Measurements from ENCODE around the gene RPTOR.
A peak's percentile ranks its signal among the peaks of the same experiment; 100 is the strongest.

Gene RPTOR

DNA sequence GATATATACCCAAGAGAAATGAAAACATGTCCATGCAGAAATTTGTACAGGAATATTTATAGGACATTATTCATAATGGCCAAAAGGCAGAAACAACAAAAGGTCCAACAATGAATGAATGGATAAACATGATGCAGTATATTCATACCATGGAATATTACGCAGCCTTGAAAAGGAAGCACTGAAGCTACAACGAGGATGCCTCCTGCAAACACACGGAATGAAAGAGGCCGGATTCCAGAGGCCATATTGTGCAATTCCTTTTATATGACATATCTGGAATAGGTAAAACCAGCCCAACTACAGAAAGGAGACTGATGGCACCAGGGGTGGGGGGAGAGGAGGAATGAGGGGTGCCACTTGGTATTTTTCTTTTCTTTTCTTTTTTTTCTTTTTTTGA lies 432.5 kb downstream of the RPTOR start:
- no peak for DNase-seq

- no peak for DNase-seq
Measured at GRCh38 chr17:80978499-80979497, 434.2 kb downstream of the RPTOR start.

GRCh38 chr17:80979547-80980378 lies 435.1 kb downstream of the RPTOR start:
- DNase-seq, result no peak

GRCh38 chr17:80980397-80981061 lies 435.9 kb downstream of the RPTOR start:
- no peak for DNase-seq

GRCh38 chr17:80981062-80981902 lies 436.6 kb downstream of the RPTOR start:
- DNase-seq, result peak; percentile 19

DNA sequence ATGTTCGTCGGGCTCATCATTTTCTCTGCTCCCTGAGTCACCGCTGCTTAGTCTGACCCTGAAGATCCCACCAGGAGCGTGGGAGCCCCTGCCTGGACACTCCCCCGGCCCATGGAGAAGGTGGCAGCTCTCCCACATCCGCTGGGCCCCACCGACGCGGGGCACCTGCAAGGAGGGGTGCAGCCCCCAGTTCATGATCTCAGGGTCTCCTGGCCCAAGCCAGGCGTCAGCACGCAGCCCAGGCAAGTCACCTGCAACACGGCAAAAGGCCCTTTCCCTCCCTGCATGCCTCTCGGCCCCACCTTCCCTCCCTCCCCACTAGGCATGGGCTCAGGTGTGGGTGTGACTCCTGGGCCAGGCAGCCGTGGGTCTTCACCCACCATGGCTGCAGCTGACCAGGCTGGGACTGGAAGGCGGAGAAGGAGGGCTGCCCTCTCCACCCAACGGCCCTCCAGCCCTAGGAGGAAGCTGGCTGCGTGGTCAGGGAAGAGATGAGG lies 437.3 kb downstream of the RPTOR start:
- DNase-seq, result no peak

GRCh38 chr17:80982426-80982974 lies 437.9 kb downstream of the RPTOR start:
- no peak for DNase-seq

DNA sequence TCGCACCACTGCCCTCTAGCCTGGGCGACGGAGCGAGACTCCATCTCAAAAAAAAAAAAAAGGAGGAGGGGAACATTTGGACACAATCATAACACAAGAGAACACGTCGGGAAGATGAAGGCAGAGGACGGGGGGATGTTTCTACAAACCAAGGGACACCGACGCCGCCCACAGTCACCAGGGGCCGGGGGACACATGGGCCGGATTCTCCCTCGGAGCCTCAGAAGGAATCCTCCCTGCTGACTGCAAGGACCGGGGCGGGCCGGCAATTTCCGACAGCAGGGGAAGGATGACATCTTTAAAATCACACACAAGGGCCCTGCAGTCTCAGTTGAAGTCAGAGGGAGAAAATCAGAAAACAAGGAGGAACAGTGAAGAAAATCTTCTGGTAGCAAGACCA lies 438.9 kb downstream of the RPTOR start:
- no peak for DNase-seq

GRCh38 chr17:80984749-80985148 lies 440.1 kb downstream of the RPTOR start:
- DNase-seq, result no peak

DNA sequence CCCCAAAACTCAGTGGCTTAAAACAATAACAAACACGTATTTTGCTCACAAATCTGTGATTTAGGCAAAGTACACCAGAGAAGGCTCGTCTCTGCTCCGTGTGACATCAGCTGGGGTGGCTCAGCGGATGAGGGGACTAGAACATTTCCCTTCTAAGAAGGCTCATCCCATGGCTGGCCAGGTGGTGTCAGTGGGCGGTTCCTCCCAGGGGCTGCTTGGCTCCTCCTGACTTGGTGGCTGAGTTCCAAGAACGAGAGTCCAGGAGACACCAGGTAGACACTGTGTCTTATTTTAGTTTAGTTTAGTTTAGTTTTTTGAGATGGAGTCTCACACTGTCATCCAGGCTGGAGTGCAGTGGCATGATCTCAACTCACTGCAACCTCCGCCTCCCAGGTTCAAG lies 441.4 kb downstream of the RPTOR start:
- no peak for DNase-seq

- DNase-seq, result no peak
Measured at GRCh38 chr17:80986816-80987475, 442.3 kb downstream of the RPTOR start.

DNA sequence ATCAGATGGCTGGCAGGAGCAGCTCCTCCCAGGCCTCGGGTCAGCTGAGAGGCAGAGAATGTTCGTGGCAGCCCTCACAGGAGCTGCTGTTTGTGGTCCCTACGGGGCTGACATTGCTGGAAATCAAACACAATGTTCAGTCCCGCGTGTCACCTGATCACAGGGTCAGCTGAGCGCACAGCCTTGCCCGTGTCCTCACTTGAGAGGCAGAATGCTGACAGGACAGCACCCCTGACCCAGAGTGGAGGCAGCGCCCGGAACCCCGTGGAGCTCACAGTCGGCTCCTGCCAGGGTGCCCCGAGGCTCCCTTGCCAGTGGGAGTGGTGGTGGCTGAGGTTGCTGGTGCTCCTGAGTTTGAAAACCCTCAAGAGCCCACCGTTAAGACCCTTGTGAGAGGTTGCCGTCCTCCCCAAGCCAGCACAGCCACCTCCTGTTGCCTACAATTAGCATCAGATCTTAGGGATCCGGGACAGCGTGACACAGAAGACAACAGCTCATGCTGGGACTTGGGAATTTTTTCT lies 443.4 kb downstream of the RPTOR start:
- DNase-seq, result no peak

DNA sequence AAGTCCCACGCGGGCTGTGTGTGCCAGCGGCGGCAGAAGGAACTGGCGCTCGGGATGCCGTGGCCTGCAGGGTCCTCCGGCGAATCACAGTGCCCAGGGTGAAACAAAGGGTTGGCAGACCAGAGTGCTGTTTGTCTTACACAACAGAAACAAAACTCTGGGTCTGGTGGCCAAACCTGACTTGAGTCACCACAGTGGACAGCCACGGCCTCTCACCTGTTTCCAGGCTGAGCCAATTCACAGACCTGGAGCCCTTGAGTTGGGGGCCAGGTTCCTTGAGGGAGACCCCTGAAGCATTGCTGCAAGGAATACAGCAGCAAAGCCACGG lies 444.9 kb downstream of the RPTOR start:
- DNase-seq, result no peak

- no peak for DNase-seq
Measured at GRCh38 chr17:80990921-80991644, 446.4 kb downstream of the RPTOR start.

GRCh38 chr17:80991645-80992076 lies 447.0 kb downstream of the RPTOR start, which contains the start of gene CHMP6:
CHMP6 (plus strand) TSS chr17:80991841; CDS start chr17:80991919, 78 bp downstream.
- DNase-seq, result peak; percentile 75

DNA sequence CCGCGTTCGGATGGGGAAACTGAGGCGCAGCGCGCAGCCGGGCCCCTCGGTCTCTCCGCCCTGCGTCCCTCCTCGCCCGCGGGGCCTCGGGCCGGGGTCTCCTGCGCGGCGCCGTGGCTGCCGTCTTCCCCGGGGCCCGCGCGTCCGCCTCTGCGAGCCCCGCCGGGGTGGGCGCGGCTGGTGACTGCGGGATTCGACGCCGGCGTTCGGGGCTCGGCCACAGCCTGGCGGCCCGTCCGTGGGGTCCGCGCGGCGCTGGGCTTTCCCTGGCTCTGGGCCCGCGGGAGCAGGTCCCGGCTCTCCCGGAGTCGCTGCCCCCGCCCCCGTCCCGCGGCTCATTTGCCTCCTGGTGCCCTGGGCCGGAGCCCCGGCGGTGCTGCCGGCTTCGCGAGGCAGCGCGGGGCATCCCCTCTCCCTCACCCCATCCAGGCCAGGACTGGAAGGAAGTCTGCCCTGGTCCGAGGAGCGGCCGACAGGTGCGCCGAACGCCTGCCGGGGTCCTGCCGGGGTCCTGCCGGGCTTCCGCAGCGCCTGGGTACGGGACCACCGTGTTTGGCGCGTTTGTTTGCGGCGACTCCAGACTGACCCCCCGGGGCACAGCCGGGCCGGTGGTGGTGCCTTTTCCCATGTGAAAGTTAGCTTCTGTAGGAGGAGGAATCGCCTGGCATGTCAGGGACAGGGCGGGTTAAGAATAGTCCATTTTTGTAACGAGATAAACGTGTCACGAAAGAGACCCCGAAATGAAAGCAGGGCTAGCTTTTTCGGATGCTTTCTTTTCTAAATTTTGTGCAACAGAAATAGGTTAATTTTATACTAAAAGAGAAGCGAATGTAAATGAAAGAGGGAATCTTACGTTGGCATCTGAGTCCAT lies 447.7 kb downstream of the RPTOR start:
- DNase-seq, result no peak

DNA sequence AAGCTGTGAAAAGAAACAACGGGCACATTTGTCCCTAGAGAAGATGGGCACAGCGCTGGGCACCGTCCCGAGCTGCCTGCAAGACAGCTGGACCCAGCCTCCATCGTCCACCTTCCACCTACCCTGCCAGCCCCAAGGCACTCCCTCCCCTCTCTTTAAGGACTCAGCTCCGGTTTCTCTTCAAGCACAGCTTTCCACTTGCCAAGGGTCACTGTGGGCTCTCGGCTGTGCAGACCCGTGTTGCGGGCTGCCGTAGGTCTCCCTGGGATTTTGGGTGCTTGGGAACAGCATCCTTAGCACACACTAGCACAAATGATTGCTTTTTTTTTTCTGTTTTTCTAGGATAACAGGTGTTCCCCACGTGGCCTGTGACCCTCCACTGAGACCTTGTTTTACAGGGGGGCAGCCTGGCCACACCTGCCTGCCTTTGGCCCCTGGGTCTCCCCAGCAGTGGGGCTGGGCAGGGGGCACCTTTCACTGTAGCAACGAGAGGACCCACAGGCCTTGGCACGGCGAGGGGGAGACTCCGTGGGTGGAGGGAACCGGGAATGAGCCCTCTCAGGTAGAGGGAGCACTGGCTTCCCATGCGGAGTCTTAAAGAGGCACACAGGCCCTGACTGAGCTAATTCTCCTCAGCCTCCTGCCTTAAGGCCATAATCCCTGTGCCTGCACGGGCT lies 448.4 kb downstream of the RPTOR start:
- DNase-seq, result no peak

DNA sequence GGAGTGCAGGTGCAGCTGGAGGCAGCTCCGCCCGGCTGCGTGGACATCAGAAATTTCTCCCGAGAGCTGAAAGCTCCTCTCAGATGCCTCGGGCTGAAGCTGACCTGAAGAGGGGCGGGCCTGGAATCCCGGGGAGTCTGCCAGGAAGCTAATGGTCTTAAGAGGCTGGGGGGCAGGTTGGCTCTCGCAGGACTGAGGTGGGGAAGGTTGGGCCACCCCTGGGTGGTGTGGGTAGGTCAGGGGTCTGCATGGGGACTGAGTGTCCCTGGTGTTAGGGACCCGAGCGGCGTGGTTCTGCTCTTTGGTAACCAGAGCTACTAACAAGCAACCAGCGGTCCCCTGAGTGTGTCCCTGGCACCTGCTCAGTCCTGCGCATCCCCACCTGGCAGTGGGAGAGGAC lies 450.5 kb downstream of the RPTOR start:
- DNase-seq, result no peak
